HG02759 (cell line): ENCODE measurements around the gene PSMC3.

Experiments used
- ATAC-seq: cut with Tn5 transposase; IDR thresholded peaks from one replicate; pipeline ENCODE4 v1.9.1; 2021; ENCODE audit warnings: mild to moderate bottlenecking, moderate library complexity; ENCODE audit not compliant: unreplicated experiment

Gene PSMC3

GRCh38 chr11:47395223-47396048, 30.8 kb downstream of the PSMC3 start:
- ATAC-seq = no peak

- peak; percentile 67 for ATAC-seq
Observed at GRCh38 chr11:47394322-47395222, 31.7 kb downstream of the PSMC3 start.

- no peak for ATAC-seq
Observed at GRCh38 chr11:47394050-47394321, 32.3 kb downstream of the PSMC3 start.

GRCh38 chr11:47393163-47394049, 32.8 kb downstream of the PSMC3 start:
- no peak for ATAC-seq

GRCh38 chr11:47392546-47393162, 33.6 kb downstream of the PSMC3 start:
- ATAC-seq = no peak

- ATAC-seq = no peak
Observed at GRCh38 chr11:47391711-47392432, 34.4 kb downstream of the PSMC3 start.

- no peak for ATAC-seq
Observed at GRCh38 chr11:47391077-47391583, 35.1 kb downstream of the PSMC3 start.

GRCh38 chr11:47390422-47390760, 35.8 kb downstream of the PSMC3 start:
- ATAC-seq = no peak

- no peak for ATAC-seq
Observed at GRCh38 chr11:47389577-47390421, 36.4 kb downstream of the PSMC3 start.

GRCh38 chr11:47388697-47389576, 37.3 kb downstream of the PSMC3 start:
- no peak for ATAC-seq

GRCh38 chr11:47387944-47388696, 38.1 kb downstream of the PSMC3 start:
- no peak for ATAC-seq

GRCh38 chr11:47384498-47384897, 41.7 kb downstream of the PSMC3 start:
- no peak for ATAC-seq

GRCh38 chr11:47383071-47383470, 43.2 kb downstream of the PSMC3 start:
- no peak for ATAC-seq

- no peak for ATAC-seq
Observed at GRCh38 chr11:47380078-47380477, 46.2 kb downstream of the PSMC3 start.

- ATAC-seq = no peak
Observed at GRCh38 chr11:47379317-47379716, 46.9 kb downstream of the PSMC3 start.

GRCh38 chr11:47378836-47379170, 47.4 kb downstream of the PSMC3 start:
- no peak for ATAC-seq

GRCh38 chr11:47378010-47378835, 48.0 kb downstream of the PSMC3 start, which contains the start of gene SPI1:
Gene SPI1, minus strand, starts transcription at chr11:47378547. Its CDS starts 194 bp downstream, at chr11:47378353.
- ATAC-seq = peak; percentile 78
